ENCODE measurements around the gene TMED6. TPM values are rescaled to one million over a fixed set of nuclear protein-coding genes. Genes with fewer than 3 reads are reported as not detected.

TMED6 gene
- total and polyA plus RNA-seq, 2 experiments from 2014 or later = 0.29 TPM; not detected in 1

GRCh38 chr16:69344171-69344570 is 7.4 kb downstream of the TMED6 start (continued):
- TF ChIP-seq, protein P1, sequence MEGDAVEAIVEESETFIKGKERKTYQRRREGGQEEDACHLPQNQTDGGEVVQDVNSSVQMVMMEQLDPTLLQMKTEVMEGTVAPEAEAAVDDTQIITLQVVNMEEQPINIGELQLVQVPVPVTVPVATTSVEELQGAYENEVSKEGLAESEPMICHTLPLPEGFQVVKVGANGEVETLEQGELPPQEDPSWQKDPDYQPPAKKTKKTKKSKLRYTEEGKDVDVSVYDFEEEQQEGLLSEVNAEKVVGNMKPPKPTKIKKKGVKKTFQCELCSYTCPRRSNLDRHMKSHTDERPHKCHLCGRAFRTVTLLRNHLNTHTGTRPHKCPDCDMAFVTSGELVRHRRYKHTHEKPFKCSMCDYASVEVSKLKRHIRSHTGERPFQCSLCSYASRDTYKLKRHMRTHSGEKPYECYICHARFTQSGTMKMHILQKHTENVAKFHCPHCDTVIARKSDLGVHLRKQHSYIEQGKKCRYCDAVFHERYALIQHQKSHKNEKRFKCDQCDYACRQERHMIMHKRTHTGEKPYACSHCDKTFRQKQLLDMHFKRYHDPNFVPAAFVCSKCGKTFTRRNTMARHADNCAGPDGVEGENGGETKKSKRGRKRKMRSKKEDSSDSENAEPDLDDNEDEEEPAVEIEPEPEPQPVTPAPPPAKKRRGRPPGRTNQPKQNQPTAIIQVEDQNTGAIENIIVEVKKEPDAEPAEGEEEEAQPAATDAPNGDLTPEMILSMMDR (conservative IDR thresholded peaks at IDR 0.05; ENCODE audit: low read depth in 2 of 2) = no peak
- TF ChIP-seq EZH2phosphoT487 (IDR thresholded peaks at IDR 0.05; ENCODE audit: unreplicated experiment) = no peak
- TF ChIP-seq CREB1 (CRISPR knock-in tag; IDR thresholded peaks at IDR 0.05; ENCODE audit: low read depth) = no peak
- TF ChIP-seq, protein P2, sequence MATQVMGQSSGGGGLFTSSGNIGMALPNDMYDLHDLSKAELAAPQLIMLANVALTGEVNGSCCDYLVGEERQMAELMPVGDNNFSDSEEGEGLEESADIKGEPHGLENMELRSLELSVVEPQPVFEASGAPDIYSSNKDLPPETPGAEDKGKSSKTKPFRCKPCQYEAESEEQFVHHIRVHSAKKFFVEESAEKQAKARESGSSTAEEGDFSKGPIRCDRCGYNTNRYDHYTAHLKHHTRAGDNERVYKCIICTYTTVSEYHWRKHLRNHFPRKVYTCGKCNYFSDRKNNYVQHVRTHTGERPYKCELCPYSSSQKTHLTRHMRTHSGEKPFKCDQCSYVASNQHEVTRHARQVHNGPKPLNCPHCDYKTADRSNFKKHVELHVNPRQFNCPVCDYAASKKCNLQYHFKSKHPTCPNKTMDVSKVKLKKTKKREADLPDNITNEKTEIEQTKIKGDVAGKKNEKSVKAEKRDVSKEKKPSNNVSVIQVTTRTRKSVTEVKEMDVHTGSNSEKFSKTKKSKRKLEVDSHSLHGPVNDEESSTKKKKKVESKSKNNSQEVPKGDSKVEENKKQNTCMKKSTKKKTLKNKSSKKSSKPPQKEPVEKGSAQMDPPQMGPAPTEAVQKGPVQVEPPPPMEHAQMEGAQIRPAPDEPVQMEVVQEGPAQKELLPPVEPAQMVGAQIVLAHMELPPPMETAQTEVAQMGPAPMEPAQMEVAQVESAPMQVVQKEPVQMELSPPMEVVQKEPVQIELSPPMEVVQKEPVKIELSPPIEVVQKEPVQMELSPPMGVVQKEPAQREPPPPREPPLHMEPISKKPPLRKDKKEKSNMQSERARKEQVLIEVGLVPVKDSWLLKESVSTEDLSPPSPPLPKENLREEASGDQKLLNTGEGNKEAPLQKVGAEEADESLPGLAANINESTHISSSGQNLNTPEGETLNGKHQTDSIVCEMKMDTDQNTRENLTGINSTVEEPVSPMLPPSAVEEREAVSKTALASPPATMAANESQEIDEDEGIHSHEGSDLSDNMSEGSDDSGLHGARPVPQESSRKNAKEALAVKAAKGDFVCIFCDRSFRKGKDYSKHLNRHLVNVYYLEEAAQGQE (IDR thresholded peaks at IDR 0.05; ENCODE audit: unreplicated experiment) = no peak

DNA sequence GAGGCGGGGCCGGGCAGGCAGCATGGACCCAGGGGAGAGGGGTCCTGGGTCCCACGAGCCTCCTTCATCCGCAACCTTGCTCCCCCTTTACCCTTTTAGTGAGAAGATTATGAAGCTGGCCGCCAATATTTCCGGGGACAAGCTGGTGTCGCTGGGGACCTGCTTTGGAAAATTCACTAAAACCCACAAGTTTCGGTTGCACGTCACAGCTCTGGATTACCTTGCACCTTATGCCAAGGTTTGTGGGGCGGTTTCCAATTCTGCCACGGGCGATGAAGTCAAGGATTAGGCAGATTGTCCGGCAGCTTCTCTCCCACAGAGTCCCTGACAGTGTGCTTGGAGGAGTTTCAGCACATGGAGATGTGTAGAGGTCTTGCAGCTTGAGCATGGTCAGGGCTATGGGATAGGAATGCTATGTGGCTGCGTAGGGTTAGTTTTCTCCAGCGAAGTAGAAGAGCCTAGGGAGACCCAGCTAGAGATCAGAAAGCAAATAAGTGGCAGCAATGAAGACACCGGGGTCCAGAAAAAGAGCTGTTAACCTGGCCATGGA is 11.4 kb downstream of the TMED6 start:
- ATAC-seq = no peak; the same call in 2 of the 3 replicates
- H3K4me3 Mint-ChIP-seq = peak overlapping the region; percentile 99
- H2AFZ ChIP-seq = no peak overlapping the region
- TF ChIP-seq, protein P1 (conservative IDR thresholded peaks at IDR 0.05; ENCODE audit: low read depth in 2 of 2) = no peak
- TF ChIP-seq JUNB (IDR thresholded peaks at IDR 0.05; ENCODE audit: unreplicated experiment) (no peak), POLR2AphosphoS5 (IDR thresholded peaks at IDR 0.05; ENCODE audit: low read depth) (no peak), CREB1 (CRISPR knock-in tag; IDR thresholded peaks at IDR 0.05; ENCODE audit: low read depth) (no peak), STAT1 (IDR thresholded peaks at IDR 0.05; ENCODE audit: unreplicated experiment) (no peak), EZH2phosphoT487 (IDR thresholded peaks at IDR 0.05; ENCODE audit: unreplicated experiment) (no peak), NANOG (IDR thresholded peaks at IDR 0.05; ENCODE audit: borderline replicate concordance) (no peak)
- TF ChIP-seq, protein P3, sequence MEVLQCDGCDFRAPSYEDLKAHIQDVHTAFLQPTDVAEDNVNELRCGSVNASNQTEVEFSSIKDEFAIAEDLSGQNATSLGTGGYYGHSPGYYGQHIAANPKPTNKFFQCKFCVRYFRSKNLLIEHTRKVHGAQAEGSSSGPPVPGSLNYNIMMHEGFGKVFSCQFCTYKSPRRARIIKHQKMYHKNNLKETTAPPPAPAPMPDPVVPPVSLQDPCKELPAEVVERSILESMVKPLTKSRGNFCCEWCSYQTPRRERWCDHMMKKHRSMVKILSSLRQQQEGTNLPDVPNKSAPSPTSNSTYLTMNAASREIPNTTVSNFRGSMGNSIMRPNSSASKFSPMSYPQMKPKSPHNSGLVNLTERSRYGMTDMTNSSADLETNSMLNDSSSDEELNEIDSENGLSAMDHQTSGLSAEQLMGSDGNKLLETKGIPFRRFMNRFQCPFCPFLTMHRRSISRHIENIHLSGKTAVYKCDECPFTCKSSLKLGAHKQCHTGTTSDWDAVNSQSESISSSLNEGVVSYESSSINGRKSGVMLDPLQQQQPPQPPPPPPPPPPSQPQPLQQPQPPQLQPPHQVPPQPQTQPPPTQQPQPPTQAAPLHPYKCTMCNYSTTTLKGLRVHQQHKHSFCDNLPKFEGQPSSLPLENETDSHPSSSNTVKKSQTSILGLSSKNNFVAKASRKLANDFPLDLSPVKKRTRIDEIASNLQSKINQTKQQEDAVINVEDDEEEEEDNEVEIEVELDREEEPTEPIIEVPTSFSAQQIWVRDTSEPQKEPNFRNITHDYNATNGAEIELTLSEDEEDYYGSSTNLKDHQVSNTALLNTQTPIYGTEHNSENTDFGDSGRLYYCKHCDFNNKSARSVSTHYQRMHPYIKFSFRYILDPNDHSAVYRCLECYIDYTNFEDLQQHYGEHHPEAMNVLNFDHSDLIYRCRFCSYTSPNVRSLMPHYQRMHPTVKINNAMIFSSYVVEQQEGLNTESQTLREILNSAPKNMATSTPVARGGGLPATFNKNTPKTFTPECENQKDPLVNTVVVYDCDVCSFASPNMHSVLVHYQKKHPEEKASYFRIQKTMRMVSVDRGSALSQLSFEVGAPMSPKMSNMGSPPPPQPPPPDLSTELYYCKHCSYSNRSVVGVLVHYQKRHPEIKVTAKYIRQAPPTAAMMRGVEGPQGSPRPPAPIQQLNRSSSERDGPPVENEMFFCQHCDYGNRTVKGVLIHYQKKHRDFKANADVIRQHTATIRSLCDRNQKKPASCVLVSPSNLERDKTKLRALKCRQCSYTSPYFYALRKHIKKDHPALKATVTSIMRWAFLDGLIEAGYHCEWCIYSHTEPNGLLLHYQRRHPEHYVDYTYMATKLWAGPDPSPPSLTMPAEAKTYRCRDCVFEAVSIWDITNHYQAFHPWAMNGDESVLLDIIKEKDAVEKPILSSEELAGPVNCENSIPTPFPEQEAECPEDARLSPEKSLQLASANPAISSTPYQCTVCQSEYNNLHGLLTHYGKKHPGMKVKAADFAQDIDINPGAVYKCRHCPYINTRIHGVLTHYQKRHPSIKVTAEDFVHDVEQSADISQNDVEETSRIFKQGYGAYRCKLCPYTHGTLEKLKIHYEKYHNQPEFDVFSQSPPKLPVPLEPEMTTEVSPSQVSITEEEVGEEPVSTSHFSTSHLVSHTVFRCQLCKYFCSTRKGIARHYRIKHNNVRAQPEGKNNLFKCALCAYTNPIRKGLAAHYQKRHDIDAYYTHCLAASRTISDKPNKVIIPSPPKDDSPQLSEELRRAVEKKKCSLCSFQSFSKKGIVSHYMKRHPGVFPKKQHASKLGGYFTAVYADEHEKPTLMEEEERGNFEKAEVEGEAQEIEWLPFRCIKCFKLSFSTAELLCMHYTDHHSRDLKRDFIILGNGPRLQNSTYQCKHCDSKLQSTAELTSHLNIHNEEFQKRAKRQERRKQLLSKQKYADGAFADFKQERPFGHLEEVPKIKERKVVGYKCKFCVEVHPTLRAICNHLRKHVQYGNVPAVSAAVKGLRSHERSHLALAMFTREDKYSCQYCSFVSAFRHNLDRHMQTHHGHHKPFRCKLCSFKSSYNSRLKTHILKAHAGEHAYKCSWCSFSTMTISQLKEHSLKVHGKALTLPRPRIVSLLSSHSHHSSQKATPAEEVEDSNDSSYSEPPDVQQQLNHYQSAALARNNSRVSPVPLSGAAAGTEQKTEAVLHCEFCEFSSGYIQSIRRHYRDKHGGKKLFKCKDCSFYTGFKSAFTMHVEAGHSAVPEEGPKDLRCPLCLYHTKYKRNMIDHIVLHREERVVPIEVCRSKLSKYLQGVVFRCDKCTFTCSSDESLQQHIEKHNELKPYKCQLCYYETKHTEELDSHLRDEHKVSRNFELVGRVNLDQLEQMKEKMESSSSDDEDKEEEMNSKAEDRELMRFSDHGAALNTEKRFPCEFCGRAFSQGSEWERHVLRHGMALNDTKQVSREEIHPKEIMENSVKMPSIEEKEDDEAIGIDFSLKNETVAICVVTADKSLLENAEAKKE (CRISPR knock-in tag; IDR thresholded peaks at IDR 0.05) = no peak

More for the DNA sequence above, 11.4 kb downstream of the TMED6 start:
- Mint-ChIP-seq H3K36me3 (ENCODE audit: low read depth) (peaks cover 77% of the 10 kb centered on the region), H3K27ac (peak overlapping the region; percentile 99), H3K27me3 (ENCODE audit: insufficient read depth, low read depth, poor library complexity) (peaks cover 13% of the 10 kb centered on the region), H3K4me1 (peaks cover 22% of the 10 kb centered on the region), H3K9me3 (no peaks in the 10 kb centered on the region; the same call in 2 of the 3 replicates)
- no peaks in the 10 kb centered on the region for H3K27me3 ChIP-seq (ENCODE audit: insufficient read depth)
- peaks cover 15% of the 10 kb centered on the region; the same call in 1 of the 2 replicates for H3K4me1 ChIP-seq (ENCODE audit: insufficient read depth)
- peak overlapping the region; percentile 92 for H3K27ac ChIP-seq (ENCODE audit: low read depth)
- 0 out of 2 replicates have a peak, but pooled peaks cover 11% of the 10 kb centered on the region for H4K20me1 ChIP-seq (replicated peaks; ENCODE audit: insufficient read depth)
- H3F3A ChIP-seq (replicated peaks; ENCODE audit: low read depth) = peaks cover 32% of the 10 kb centered on the region; the same call in 1 of the 2 replicates
- H3K4me2 ChIP-seq = peak overlapping the region; percentile 100
- peak overlapping the region; percentile 99 for H3K4me3 ChIP-seq
- H3K79me2 ChIP-seq (replicated peaks; ENCODE audit: insufficient read depth) = peaks cover 52% of the 10 kb centered on the region
- no peak for DNase-seq (ENCODE audit: low spot score)
- no peaks in the 10 kb centered on the region for H3K9me2 ChIP-seq (ENCODE audit: insufficient read depth)
- peaks cover 41% of the 10 kb centered on the region for H3K36me3 ChIP-seq (ENCODE audit: insufficient read depth)

Measured in GM23338 (cell line).